Esophagus muscularis mucosa (tissue), 4 donors: ENCODE data around the gene GAD2.

Experiments
- CTCF ChIP-seq, 3 experiments: fragments of 200-600 bp in 2 of 3; fragments of 450-650 bp in 1 of 3; sonication (generic) in 2 of 3; IDR thresholded peaks; one replicate each; pipeline ENCODE4 v1.5.1; 2017 to 2019; ENCODE audit warnings: antibody characterized with exemption in 3 of 3, mild to moderate bottlenecking in 2 of 3, moderate library complexity in 1 of 3
- EP300 ChIP-seq: sonication (generic); formaldehyde crosslinking; IDR thresholded peaks from one replicate; pipeline ENCODE4 v1.6.1; 2017; ENCODE audit warnings: antibody characterized with exemption
- POLR2A ChIP-seq: fragments of 450-650 bp; IDR thresholded peaks from one replicate; pipeline ENCODE4 v1.6.1; 2017; ENCODE audit warnings: antibody characterized with exemption, moderate library complexity, mild to moderate bottlenecking, low read depth

- TF ChIP-seq CTCF (IDR thresholded peaks at IDR 0.05), result no peak
- no peak for TF ChIP-seq POLR2A
- TF ChIP-seq EP300, result no peak
Observed at GRCh38 chr10:26214004-26214403, 2.6 kb upstream of the GAD2 start.
